Thyroid gland (tissue), 4 donors: ENCODE results near the gene CDYL. TPM values are rescaled to one million over a fixed set of nuclear protein-coding genes. Genes with fewer than 3 reads are reported as not detected.

Source experiments
- DNase-seq, 2 donors: peaks; one replicate each; pipeline ENCODE4 v3.0.0-alpha.2; 2019
- H3K27ac ChIP-seq, 3 donors: fragments of 200-600 bp; sonication (generic); 1 replicate in 2 of 3; 2 replicates in 1 of 3; pipeline ENCODE4 v1.5.1; 2016 to 2019; ENCODE audit warnings: mild to moderate bottlenecking in 1 of 3, moderate library complexity in 1 of 3
- H3K27me3 ChIP-seq: fragments of 200-600 bp; sonication (generic); one replicate; pipeline ENCODE4 v1.5.1; 2019
- H3K36me3 ChIP-seq, 2 donors: fragments of 200-600 bp; sonication (generic); one replicate each; pipeline ENCODE4 v1.5.1; 2016 to 2019
- H3K4me1 ChIP-seq, 2 donors: fragments of 200-600 bp; sonication (generic); one replicate each; pipeline ENCODE4 v1.5.1; 2017 to 2019
- H3K4me3 ChIP-seq, 3 donors: fragments of 200-600 bp; sonication (generic); replicated peaks in 1 of 3; 1 replicate in 2 of 3; 2 replicates in 1 of 3; pipeline ENCODE4 v1.5.1; 2016; ENCODE audit warnings: mild to moderate bottlenecking in 1 of 3
- H3K9me3 ChIP-seq: fragments of 200-600 bp; sonication (generic); one replicate; pipeline ENCODE4 v1.5.1; 2017
- CTCF ChIP-seq, 6 experiments: fragments of 200-600 bp in 3 of 6; fragments of 450-650 bp in 3 of 6; sonication (generic) in 3 of 6; IDR thresholded peaks; one replicate each; pipeline ENCODE4 v1.5.1; 2016 to 2019; ENCODE audit warnings: antibody characterized with exemption in 6 of 6, mild to moderate bottlenecking in 2 of 6, inconsistent platforms in 1 of 6, moderate library complexity in 1 of 6
- POLR2A ChIP-seq, 2 donors: fragments of 450-650 bp; IDR thresholded peaks; one replicate each; pipeline ENCODE4 v1.6.1; 2017; ENCODE audit warnings: antibody characterized with exemption in 2 of 2, mild to moderate bottlenecking in 2 of 2, moderate library complexity in 1 of 2
- WGBS, 2 donors: methylation state at CpG; one replicate each; pipeline ENCODE4 v1.1.5; 2017; 5-methylcytosine and 5-hydroxymethylcytosine counted together
- intact Hi-C: fragments of 100-400 bp; cut with DNase I; formaldehyde crosslinking; loops from one replicate; pipeline ENCODE4 v1.15.1; 2023
- total RNA-seq, 4 donors: library from RNA; depleted of rRNA; stranded (reverse); fragments of >200 nt; gene quantifications; one replicate each; pipeline ENCODE4 v1.2.3, GENCODE V29; 2016

The CDYL gene
- total RNA-seq, 4 donors from 2014 or later: 22.6 to 61.4 (median 43.7) TPM

GRCh38 chr6:4962905-4963304 is 186.7 kb downstream of the CDYL start:
- Histone ChIP-seq H3K36me3 (no peaks in the 10 kb centered on the region), H3K4me1 (no peaks in the 10 kb centered on the region), H3K9me3 (no peaks in the 10 kb centered on the region), H3K4me3 (no peak overlapping the region), H3K27me3 (no peaks in the 10 kb centered on the region), H3K27ac (no peak overlapping the region)
- WGBS, 2 donors: 77 to 90% methylated on average over 2 of the region's 2 CpGs
- no peak for TF ChIP-seq CTCF (IDR thresholded peaks at IDR 0.05)
- no peak for TF ChIP-seq POLR2A (IDR thresholded peaks at IDR 0.05)
- no peak for DNase-seq
- intact Hi-C loops: no loop called here

GRCh38 chr6:4964675-4965561 is 188.7 kb downstream of the CDYL start:
- Histone ChIP-seq H3K27ac (no peak overlapping the region), H3K36me3 (no peaks in the 10 kb centered on the region), H3K9me3 (no peaks in the 10 kb centered on the region), H3K4me3 (no peak overlapping the region), H3K4me1 (no peaks in the 10 kb centered on the region), H3K27me3 (no peaks in the 10 kb centered on the region)
- TF ChIP-seq POLR2A (IDR thresholded peaks at IDR 0.05) (no peak), CTCF (IDR thresholded peaks at IDR 0.05) (no peak)
- DNase-seq: no peak
- intact Hi-C loops: no loop called here
- WGBS, 2 donors: 77 to 82% methylated on average over 22 of the region's 22 CpGs

GRCh38 chr6:4965562-4966389 is 189.6 kb downstream of the CDYL start:
- no peaks in the 10 kb centered on the region for H3K36me3 ChIP-seq
- H3K4me1 ChIP-seq: no peaks in the 10 kb centered on the region
- no peak for DNase-seq
- WGBS, 2 donors: 89 to 90% methylated on average over 8 of the region's 8 CpGs
- H3K27ac ChIP-seq: no peak overlapping the region
- H3K27me3 ChIP-seq: no peaks in the 10 kb centered on the region
- H3K9me3 ChIP-seq: no peaks in the 10 kb centered on the region
- intact Hi-C loops: no loop called here
- no peak overlapping the region for H3K4me3 ChIP-seq
- TF ChIP-seq POLR2A (IDR thresholded peaks at IDR 0.05): no peak
- no peak for TF ChIP-seq CTCF (IDR thresholded peaks at IDR 0.05)

- intact Hi-C loops: no loop called here
- no peak for DNase-seq
- Histone ChIP-seq H3K4me1 (no peaks in the 10 kb centered on the region), H3K36me3 (no peaks in the 10 kb centered on the region), H3K27ac (no peak overlapping the region), H3K4me3 (no peak overlapping the region), H3K9me3 (no peaks in the 10 kb centered on the region), H3K27me3 (no peaks in the 10 kb centered on the region)
- TF ChIP-seq CTCF (IDR thresholded peaks at IDR 0.05) (no peak), POLR2A (IDR thresholded peaks at IDR 0.05) (no peak)
- 88 to 93% methylated on average over 5 of the region's 5 CpGs for WGBS, 2 donors
Measured at GRCh38 chr6:4967301-4968030, 191.3 kb downstream of the CDYL start.
